AG10803 (cell line): ENCODE measurements around the gene TOM1L2.
A peak's percentile ranks its signal among the peaks of the same experiment; 100 is the strongest.

Experiments
- DNase-seq: peaks from one replicate; pipeline ENCODE4 v3.0.0; 2010; ENCODE audit warnings: low read depth
- H3K4me3 ChIP-seq: 2 replicates; pipeline ENCODE4 v1.5.1; 2011; ENCODE audit warnings: mild to moderate bottlenecking, low read length, control low read depth
- CTCF ChIP-seq: conservative IDR thresholded peaks from 2 replicates; pipeline ENCODE4 v1.5.1; 2011; ENCODE audit warnings: mild to moderate bottlenecking, low read length, control low read depth, inconsistent platforms

Gene TOM1L2

GRCh38 chr17:17836250-17836817 is 135.9 kb downstream of the TOM1L2 start:
- TF ChIP-seq CTCF: no peak
- peak overlapping the region; percentile 80 for H3K4me3 ChIP-seq
- DNase-seq: peak; percentile 89

DNA sequence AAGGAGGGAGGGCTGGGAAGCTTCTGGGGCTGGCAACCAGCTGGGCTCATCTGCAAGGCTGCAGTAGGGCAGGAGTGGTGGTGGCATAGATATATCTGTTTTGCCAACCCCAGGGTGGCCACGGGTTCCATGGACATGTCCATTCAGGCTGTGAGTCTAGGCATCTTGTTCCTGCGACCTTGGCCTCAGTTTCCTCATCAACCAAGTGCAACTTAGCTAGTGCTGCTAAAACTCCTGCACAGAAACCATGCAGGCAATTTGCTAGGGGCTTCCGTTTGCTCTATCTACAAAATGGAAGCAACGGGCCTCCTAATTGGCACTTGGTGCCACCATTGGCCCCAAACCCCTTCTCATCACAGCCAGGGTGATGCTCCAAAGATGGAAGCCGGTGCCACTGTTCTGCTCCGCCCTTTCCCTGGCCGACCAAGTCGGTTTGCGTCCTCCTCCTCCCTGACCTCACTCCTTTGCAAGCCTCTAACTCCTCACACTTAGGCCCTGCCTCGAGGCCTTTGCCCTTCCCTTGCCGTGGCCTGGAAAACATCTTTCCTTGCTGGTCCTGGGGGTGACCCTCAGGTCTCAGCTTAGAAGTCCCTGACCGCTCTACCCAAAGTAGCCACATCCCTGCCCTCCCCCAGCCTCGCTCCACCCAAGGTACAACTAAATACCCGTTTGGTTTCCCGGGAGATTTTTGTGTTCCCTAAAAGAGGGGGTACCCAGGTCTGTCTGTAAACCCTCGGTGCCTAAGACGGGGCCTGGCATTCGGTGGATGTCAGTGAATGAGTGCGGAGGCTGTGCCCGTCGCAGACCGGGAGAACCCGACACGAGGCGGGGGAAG is 136.6 kb downstream of the TOM1L2 start:
- no peak for TF ChIP-seq CTCF
- DNase-seq: no peak

GRCh38 chr17:17834974-17835373 is 137.2 kb downstream of the TOM1L2 start:
- DNase-seq: no peak
- H3K4me3 ChIP-seq: peak overlapping the region; percentile 80; the same call in 1 of the 2 replicates
- TF ChIP-seq CTCF: no peak

More for the DNA sequence above, 136.6 kb downstream of the TOM1L2 start:
- H3K4me3 ChIP-seq: peak overlapping the region; percentile 80

DNA sequence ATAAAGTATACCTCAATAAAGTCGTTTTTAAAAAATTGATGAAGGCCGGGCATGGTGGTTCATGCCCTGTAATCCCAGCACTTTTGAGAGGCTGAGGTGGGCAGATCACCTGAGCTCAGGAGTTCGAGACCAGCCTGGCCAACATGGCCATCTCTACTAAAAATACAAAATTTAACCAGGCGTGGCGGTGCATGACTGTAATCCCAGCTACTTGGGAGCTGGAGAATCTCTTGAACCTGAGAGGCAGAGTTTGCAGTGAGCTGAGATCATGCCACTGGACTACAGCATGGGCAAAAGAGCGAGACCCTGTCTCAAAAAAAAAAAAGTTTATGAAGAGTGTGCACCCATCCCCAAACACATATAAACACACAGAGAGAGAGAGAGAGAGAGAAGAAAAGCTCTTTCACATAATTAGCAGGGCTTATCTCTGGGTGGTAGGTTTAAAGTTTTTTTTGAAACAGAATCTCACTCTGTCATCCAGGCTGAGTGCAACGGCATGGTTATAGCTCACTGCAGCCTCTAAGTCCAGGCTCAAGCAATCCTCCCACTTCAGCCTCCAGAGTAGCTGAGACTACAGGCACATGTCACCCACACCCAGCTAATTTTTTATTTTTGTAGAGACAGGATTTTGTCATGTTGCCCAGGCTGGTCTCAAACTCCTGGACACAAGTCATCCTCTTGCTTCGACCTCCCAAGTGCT is 138.4 kb downstream of the TOM1L2 start:
- TF ChIP-seq CTCF: no peak
- no peak overlapping the region for H3K4me3 ChIP-seq
- DNase-seq: no peak

GRCh38 chr17:17832032-17832363 is 140.2 kb downstream of the TOM1L2 start:
- no peak for TF ChIP-seq CTCF
- no peak for DNase-seq
- H3K4me3 ChIP-seq: no peak overlapping the region

GRCh38 chr17:17831208-17832031 is 140.8 kb downstream of the TOM1L2 start:
- no peak for DNase-seq
- no peak for TF ChIP-seq CTCF
- H3K4me3 ChIP-seq: no peak overlapping the region
